Pulmonary artery endothelial cell (primary cell): ENCODE measurements around the gene KIR3DL3. TPM values are rescaled to one million over a fixed set of nuclear protein-coding genes. Genes with fewer than 3 reads are reported as not detected.
"Not testable (repeated sequence)": the region's sequence is repeated elsewhere in the genome, so short reads cannot be mapped to it uniquely, and the experiment has no call there.

ENCODE experiments used
- DNase-seq: peaks from one replicate; pipeline ENCODE4 v3.0.0-alpha.2; 2011; ENCODE audit warnings: low read depth, low spot score
- total RNA-seq: library from RNA; depleted of rRNA; stranded (reverse); fragments of >200 nt; gene quantifications from 2 replicates; pipeline ENCODE4 v1.2.3, GENCODE V29; 2014

Gene KIR3DL3
- total RNA-seq, 1 donor from 2014 or later = not detected

DNA sequence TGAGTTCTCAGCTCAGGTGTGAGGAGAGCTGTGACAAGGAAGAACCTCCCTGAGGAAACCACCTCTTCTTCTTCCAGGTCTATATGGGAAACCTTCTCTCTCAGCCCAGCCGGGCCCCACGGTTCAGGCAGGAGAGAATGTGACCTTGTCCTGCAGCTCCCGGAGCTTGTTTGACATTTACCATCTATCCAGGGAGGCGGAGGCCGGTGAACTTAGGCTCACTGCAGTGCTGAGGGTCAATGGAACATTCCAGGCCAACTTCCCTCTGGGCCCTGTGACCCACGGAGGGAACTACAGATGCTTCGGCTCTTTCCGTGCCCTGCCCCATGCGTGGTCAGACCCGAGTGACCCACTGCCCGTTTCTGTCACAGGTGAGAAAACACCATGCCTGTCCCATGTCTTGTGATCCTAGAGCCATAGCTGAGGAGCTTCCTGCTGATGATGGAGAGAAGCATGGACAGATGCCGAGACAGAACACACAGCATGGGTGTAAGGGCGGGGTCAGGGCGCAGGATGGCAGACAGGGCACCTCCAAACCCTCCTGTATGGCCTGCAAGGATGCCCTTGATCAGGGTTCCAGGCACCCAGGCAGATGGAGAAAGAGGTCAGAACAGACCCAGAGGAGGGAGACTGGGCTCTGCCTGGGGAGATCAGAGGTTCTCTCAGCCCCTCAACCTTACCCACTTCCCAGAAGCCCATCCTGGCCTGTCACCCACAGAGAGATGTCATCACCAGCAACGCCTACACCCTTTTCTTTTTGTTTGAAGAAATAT, 5.4 kb downstream of the KIR3DL3 start:
- DNase-seq = no peak

GRCh38 chr19:54731191-54731590, 6.9 kb downstream of the KIR3DL3 start:
- DNase-seq = no peak

DNA sequence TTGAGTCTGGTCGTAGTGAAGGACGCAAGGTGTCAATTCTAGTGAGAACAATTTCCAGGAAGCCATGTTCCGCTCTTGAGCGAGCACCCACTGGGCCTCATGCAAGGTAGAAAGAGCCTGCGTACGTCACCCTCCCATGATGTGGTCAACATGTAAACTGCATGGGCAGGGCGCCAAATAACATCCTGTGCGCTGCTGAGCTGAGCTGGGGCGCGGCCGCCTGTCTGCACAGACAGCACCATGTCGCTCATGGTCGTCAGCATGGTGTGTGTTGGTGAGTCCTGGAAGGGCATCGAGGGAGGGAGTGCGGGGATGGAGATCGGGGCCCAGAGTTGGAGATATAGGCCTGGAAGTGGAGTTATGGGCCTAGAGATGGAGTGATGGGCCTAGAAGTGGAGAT, 14.1 kb downstream of the KIR3DL3 start, which contains the start of gene KIR2DL3:
KIR2DL3 (plus strand) TSS at position 208 of the 400 bp plus-strand sequence; CDS start at position 241, 33 bp downstream.
- DNase-seq = not testable (repeated sequence)

GRCh38 chr19:54738715-54739114, 14.5 kb downstream of the KIR3DL3 start:
- DNase-seq = no peak

DNA sequence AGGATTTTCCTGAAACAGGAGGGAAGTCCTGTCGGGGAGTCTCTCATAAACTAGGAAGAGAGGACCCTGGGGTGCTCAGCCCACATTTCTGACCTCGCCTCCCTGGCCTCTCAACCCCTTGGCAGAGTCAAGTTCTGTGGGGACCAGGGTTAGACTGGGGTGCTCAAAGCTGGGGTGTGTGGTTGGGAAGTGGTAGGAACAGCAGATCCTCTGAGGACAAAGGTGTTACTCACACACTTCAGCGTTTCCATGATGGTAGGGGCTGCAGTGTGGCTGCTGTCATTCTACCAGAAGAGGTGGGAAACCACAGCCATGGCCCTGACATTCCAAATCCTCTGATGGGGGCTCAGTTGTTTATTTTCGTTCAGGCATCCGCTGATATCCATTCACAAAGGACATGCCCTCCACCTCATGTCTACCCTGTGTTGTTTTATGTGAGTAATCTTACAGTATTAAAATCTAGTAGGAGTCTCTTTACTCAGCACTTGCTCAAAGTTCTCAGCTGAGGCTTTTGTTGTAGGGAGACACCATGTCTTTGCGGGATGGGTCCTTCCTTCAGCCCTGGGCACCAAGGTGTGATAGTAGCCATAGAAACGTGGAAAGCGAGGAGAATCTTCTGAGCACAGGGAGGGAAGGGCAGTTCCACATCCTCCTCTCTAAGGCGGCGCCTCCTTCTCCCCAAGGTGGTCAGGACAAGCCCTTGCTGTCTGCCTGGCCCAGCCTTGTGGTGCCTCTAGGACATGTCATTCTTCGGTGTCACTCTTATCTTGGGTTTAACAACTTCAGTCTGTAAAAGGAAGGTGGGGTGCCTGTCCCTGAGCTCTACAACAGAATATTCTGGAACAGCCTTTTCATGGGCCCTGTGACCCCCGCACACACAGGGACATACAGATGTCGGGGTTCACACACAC, 15.6 kb downstream of the KIR3DL3 start:
- DNase-seq = no peak

- DNase-seq = not testable (repeated sequence)
Observed at GRCh38 chr19:54741950-54742349, 17.7 kb downstream of the KIR3DL3 start.

GRCh38 chr19:54744080-54744479, 19.8 kb downstream of the KIR3DL3 start:
- not testable (repeated sequence) for DNase-seq

DNA sequence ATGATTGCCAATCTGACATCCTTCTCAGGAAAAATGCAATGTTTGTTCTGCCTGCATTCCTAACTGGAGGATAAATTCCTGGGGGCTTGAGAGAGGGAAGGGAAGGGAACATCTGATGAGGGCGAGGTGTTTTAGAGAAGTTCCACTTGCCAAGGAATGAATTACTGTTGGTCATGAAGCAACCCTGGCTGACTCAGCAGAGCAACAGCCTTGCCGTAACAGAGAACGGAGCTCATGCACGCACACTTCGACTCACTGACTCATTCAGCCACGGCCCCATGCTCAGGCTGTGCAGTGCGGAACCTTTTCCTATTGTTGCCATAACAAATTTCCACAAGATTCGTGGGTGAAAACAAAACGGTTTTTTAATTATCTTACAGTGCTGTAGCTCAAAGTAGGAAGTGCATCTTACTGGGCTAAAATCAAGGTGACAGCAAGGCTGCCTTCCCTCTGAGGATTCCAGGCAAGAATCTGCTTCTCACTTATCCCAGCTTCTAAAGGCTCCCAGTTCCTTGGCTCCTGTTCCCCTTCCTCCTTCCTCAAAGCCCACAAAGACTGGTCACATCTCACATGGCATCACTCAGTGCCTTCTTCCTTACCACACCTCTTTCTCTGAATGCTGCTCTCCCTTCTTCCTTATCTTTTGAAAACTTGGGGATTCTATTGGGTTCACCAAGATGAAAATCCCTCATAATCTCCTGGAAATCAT, 23.5 kb downstream of the KIR3DL3 start:
- DNase-seq = not testable (repeated sequence)

- not testable (repeated sequence) for DNase-seq
Observed at GRCh38 chr19:54750276-54750675, 26.0 kb downstream of the KIR3DL3 start.

- DNase-seq = not testable (repeated sequence)
Observed at GRCh38 chr19:54756204-54757110, 32.2 kb downstream of the KIR3DL3 start.

DNA sequence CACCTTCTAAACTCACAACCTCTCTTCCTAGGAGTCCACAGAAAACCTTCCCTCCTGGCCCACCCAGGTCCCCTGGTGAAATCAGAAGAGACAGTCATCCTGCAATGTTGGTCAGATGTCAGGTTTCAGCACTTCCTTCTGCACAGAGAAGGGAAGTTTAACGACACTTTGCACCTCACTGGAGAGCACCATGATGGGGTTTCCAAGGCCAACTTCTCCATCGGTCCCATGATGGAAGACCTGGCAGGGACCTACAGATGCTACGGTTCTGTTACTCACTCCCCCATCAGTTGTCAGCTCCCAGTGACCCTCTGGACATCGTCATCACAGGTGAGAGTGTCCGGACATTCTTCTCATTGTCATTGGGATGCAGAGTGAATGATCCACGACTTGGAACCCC, 34.3 kb downstream of the KIR3DL3 start:
- not testable (repeated sequence) for DNase-seq

DNA sequence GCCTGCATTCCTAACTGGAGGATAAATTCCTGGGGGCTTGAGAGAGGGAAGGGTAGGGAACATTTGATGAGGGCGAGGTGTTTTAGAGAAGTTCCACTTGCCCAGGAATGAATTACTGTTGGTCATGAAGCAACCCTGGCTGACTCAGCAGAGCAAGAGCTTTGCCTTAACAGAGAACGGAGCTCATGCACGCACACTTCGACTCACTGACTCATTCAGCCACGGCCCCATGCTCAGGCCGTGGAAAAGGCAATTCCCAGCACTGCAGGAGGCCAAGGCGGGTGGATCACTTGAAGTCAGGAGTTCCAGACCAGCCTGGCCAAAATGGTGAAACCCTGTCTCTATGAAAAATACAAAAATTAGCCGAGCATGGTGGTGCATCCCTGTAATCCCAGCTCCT, 40.0 kb downstream of the KIR3DL3 start:
- not testable (repeated sequence) for DNase-seq

- not testable (repeated sequence) for DNase-seq
Observed at GRCh38 chr19:54766464-54766863, 42.2 kb downstream of the KIR3DL3 start.

DNA sequence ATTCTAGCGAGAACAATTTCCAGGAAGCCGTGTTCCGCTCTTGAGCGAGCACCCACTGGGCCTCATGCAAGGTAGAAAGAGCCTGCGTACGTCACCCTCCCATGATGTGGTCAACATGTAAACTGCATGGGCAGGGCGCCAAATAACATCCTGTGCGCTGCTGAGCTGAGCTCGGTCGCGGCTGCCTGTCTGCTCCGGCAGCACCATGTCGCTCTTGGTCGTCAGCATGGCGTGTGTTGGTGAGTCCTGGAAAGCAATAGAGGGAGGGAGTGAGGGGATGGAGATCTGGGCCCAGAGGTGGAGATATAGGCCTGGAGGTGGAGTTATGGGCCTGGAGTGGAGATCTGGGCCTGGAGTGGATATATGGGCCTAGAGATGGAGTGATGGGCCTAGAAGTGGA, 45.4 kb downstream of the KIR3DL3 start, which contains the start of gene KIR2DL1:
KIR2DL1 (plus strand) TSS at position 148 of the 400 bp plus-strand sequence; CDS start at position 206, 58 bp downstream.
- not testable (repeated sequence) for DNase-seq

GRCh38 chr19:54770511-54770910, 46.3 kb downstream of the KIR3DL3 start:
- DNase-seq = not testable (repeated sequence)

DNA sequence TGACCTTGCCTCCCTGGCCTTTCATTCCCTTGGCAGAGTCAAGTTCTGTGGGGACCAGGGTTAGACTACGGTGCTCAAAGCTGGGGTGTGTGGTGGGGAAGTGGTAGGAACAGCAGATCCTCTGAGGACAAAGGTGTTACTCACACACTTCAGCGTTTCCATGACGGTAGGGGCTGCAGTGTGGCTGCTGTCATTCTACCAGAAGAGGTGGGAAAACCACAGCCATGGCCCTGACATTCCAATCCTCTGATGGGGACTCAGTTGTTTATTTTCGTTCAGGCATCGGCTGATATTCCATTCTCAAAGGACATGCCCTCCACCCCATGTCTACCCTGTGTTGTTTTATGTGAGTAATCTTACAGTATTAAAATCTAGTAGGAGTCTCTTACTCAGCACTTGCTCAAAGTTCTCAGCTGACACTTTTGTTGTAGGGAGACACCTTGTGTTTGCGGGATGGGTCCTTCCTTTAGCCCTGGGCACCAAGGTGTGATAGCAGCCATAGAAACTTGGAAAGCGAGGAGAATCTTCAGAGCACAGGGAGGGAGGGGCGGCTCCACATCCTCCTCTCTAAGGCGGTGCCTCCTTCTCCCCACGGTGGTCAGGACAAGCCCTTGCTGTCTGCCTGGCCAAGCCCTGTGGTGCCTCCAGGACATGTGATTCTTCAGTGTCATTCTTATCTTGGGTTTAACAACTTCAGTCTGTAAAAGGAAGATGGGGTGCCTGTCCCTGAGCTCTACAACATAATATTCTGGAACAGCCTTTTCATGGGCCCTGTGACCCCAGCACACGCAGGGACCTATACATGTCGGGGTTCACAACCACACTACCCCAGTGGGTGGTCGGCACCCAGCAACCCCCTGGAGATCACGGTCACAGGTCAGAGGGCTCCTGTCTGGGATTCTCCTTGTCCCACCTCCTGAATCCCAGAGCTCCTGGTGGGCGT, 47.0 kb downstream of the KIR3DL3 start:
- DNase-seq = not testable (repeated sequence)

DNA sequence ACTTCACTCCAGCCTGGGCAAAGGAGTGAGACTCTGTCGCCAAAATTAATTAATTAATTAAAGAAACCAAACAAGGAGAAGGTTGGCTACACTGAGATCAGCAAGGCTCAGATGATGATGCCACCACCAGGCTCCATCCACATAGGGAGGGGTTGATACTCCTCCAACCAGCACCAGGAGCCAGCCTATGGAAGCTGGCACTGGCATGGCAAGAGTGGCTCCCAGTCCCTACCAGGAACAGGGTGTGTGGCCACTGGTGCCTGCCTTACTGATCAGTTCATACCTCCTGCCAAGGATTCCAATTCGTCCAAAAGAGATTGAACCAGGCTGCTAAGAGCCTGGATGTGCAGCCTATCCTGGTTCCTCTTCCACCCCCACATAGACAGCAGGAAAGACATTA, 48.4 kb downstream of the KIR3DL3 start:
- not testable (repeated sequence) for DNase-seq

GRCh38 chr19:54775095-54775815, 51.0 kb downstream of the KIR3DL3 start:
- DNase-seq = not testable (repeated sequence)
